H4 (cell line): ENCODE data around the gene PILRA. TPM values are rescaled to one million over a fixed set of nuclear protein-coding genes. Genes with fewer than 3 reads are reported as not detected.
"Not testable (repeated sequence)": the region's sequence is repeated elsewhere in the genome, so short reads cannot be mapped to it uniquely, and the experiment has no call there.

Source experiments
- DNase-seq: peaks from one replicate; pipeline ENCODE4 v3.0.0-alpha.2; 2015; ENCODE audit warnings: low spot score
- total RNA-seq: library from RNA; depleted of rRNA; stranded (reverse); fragments of >200 nt; shearing (Covaris generic); gene quantifications from 2 replicates; pipeline ENCODE4 v1.2.3, GENCODE V29; 2014

The PILRA gene
- total RNA-seq, 1 experiment from 2014 or later: 0.54 TPM

DNA sequence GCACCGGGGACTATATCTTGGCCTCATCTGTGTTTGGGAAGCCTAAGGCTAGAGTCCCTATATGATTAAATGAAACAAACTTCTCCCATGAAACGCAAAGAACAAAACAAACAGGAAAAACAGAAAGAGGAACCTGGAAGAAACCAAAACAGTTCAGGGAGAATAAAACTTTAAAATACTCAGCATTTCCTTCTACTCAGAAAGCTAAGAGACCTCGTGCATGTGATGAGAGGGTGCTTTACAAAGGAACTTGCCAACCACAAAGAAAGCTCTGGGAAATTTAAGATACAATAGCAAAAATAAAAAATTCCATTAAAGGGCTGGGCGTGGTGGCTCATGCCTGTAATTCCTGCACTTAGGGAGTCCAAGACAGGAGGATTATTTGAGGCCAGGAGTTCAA lies 6.9 kb downstream of the PILRA start:
- no peak for DNase-seq

DNA sequence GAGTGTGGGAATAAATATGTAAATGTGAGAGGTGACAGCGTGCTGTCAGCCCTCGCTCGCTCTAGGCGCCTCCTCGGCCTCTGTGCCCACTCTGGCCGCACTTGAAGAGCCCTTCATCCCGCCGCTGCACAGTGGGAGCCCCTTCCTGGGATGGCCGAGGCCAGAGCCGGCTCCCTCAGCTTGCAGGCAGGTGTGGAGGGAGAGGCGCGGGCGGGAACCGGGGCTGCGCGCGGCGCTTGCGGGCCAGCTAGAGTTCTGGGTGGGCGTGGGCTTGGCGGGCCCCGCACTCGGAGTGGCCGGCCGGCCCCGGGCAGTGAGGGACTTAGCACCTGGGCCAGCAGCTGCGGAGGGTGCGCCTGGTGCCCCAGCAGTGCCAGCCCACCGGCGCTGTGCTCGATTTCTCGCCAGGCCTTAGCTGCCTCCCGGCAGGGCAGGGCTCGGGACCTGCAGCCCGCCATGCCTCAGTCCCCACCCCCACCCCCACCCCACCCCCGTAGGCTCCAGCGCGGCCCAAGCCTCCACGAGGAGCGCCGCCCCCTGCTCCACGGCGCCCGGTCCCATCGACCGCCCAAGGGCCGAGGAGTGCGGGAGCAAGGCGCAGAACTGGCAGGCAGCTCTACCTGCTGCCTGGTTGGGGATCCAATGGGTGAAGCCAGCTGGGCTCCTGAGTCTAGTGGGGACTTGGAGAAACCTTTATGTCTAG lies 8.4 kb downstream of the PILRA start:
- DNase-seq: not testable (repeated sequence)

DNA sequence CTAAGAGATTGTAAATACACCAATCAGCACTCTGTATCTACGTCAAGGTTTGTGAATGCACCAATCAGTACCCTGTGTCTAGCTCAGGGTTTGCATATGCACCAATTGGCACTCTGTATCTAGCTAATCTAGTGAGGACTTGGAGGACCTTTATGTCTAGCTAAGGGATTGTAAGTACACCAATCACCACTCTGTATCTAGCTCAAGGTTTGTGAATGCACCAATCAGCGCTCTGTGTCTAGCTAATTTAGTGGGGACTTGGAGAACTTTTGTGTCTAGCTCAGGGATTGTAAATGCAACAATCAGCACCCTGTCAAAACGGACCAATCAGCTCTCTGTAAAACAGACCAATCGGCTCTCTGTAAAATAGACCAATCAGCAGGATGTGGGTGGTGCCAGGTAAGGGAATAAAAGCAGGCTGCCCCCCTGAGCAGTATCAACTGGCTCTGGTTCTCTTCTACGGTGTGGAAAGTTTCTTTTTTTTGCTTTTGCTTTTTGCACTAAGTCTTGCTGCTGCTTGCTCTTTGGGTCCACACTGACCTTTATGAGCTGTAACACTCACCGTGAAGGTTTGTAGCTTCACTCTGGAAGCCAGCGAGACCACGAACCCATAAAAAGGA lies 9.1 kb downstream of the PILRA start:
- DNase-seq: not testable (repeated sequence)

DNA sequence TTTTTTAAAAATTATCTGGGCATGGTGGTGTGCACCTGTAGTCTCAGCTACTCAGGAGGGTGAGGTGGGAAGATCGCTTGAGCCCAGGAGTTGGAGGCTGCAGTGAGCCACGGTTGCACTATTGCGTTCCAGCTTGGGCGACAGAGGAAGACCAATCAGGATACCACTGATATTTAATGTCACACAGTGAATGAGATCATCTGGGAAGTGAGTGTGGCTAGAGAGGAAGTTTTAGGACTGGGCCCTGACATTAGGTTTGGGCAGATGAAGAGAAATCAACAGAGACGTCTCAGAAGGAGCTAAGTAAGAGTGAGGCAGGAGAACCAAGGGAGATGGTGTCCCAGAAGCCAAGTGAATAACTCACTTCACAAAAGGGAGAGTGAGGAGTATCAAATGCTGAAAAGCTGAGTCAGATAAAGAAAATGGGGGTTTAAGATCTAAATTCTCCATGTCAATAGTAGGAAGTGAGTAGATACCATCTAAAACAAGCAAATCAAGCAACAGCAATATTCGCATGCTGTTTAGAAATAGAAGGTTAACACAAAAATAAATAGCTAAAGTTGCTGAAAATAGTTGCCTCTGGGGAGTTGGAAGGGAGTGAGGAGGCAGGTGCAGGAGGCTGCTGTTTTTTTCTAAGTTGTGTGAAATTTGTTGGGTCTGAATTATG lies 11.5 kb downstream of the PILRA start:
- no peak for DNase-seq

DNA sequence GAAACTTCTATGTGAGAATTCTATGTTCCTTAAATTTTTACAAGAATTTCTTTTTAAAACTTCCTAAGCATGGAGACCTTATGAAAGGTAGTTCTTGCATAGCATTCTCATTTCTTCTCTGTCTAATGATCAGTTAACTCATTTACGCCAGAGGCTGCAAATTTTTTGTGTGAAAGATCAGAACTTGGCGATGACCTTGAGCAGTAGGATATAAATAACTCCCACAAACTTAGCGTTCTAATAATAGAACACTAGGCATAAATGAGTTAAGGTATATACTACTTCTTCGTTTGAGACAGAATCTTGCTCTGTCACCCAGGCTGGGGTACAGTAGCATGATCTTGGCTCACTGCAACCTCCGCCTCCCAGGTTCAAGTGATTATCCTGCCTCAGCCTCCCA lies 13.7 kb downstream of the PILRA start:
- no peak for DNase-seq

DNA sequence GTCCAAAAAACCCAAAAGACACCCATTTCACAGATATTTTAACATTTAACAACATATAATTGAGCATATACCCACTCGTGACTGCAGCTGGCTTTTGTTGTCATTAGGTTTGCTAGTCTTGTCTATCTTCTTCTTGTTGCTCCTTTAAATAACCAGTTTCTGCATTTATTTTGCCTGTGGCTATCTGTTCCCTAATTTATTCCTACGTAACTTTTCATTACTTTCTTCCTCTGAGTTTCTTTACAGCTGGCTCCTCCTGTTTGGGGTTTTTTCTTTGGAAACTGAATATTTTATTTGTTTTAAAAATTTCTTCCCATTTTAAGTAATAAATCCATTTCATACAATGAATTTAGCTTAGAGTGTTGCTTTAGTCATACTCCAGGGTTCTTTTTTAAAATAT lies 14.4 kb downstream of the PILRA start:
- DNase-seq: no peak

DNA sequence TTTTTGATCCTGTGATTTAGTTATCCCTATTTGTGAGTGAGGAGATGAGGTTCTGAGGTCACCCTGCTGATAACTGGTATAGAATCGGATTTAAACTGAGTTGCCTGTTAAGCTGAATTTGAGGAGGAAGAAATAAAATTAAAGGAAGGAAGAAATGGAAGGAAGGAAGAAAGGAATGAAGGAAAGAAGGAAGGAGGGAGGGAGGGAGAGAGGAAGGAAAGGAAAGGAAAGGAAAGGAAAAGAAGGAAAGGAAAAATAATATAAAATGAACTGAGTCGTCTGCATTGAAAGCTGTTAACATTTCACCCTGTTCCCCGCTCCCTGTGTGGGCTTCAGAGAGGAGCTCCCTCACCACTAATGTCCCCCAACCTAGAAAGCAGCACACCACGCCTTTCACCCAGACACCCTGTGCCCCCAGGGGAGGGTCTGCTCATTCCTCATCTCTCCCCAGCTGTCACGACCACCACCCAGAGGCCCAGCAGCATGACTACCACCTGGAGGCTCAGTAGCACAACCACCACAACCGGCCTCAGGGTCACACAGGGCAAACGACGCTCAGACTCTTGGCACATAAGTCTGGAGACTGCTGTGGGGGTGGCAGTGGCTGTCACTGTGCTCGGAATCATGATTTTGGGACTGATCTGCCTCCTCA lies 16.3 kb downstream of the PILRA start:
- no peak for DNase-seq

DNA sequence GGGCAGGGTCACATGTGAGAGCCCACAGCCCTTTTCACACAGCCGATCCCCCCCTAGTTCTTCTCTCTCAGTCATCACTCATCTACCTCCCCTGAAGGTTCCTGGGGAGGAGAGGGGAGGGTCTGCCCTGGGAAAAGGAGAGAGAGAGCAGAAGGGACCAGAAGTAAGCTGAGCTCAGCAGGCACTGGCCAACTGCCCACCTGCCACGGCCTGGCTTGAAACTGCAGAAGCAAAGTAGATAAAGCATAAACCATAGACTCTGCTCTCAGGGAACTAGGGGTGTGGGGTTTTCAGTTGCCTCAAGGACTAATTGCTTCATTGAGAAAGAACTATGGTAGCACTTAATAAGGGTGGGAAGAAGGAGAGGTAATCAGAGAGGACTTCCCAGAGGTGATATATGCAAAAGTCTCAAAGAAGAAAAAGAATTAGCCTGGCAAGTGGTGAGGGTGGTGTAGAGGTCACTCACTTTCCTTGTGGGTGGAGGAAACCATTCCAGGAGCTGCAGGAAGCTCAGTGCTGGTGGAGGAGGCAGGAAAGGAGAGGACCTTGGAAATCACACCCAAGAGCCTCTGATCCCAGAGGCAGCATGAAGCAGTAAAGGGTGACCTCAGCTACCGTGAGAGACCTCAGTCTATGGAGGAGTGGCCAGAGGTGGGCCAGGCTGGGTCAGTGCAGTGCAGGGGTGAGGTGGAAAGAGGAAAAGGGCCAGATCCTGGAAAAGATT lies 17.2 kb downstream of the PILRA start:
- no peak for DNase-seq

DNA sequence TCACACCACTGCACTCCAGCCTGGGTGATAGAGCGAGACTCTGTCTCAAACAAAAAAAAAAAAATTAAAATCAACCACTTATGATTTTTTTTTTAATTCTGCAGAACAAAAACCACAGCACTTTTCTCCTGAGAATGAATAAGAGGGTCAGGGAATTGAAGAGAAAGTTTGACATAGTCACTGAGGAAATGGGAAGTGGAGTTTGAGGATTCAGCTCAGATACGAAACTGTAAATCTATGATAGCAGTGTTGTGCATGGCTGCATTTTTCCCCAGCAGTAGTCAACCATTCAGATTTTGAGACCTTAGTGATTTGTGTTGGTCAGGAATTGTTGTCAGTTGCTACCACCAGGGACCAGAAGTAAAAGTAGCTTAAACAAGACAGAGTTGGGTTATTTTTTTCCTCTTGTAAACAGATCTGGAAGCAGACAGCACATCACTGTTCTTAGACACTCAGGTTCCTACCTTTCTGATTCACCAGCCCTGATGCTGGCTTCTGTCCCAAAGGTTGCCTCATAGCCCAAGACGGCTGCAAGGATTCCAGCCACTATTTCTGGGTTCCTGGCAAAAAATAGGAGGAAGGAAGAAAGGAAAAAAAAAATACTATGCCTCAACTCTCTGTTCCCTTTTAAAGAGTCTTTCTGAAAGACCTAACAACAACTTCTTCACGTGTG lies 20.1 kb downstream of the PILRA start:
- DNase-seq: no peak

DNA sequence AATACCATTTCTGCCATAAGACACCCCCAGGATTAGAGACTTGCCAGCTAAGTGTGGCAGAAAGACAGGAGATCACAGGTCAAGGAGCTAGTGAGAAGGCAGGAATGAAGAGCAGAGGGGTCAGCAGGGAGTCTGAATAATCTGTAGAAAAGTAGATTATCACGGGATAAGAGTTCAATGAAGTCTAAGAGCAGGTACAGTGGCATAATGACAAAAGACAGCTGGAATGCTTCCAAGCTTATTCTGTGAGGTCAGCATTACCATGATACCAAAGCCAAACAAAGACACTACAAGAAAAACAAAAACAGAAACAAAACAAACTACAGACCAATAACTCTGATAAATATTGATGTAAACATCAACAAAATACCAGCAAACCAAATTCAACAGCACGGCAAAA lies 20.8 kb downstream of the PILRA start:
- DNase-seq: no peak

DNA sequence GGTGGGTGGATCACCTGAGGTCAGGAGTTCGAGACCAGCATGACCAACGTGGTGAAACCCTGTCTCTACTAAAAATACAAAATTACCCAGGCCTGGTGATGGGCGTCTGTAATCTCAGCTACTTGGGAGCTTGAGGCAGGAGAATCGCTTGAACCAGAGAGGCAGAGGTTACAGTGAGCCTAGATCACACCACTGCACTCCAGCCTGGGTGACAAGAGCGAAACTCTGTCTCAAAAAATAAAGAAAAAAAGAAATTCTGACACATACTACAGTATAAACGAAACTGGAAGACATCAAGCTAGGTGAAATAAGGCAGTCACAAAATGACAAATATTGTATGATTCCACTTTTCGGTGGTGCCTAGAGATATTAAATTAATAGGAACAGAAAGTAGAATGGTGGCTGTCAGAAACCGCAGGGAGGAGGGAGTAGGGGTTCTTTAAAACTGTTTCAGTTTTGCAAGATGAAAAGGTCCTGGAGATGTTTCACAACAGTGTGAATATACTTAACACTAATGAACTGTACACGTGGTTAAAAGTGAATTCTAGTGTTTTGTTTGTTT lies 23.2 kb downstream of the PILRA start:
- no peak for DNase-seq

DNA sequence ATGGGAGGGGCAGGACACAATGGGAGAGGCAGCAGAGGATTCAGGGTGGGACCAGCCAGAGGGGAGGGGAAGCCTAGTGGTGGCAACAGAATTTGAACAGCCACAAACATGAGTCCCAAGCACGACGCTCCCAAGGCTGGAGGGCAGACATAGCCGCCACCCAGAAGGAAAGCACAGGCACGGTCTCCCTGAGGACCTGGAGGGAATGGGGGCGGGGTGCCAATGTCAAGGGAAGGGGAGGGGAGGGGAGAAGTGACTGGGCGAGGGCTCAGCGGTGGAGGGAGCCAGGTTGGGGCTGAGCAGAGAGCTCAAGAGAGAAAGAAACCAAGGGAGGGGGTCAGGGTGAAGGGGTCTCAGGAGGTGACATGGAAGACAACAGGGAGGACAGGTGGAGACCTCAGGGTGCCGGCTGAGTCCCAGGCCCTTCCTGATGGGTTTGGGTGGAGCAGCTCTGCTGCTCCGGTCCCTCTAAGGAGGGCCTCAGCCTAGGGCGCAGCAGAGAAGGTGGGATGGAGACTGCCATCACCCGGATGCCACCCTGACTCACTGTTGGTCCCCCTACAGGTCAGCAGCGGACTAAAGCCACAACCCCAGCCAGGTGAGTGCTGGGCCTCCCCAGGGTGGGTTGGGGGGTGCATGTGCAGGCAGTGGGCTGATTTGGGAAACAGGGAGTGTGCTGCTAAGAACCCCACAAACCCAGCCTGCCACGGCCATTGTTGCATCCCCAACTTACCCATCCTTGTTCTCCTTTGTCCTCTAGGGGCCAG lies 24.2 kb downstream of the PILRA start:
- DNase-seq: no peak

DNA sequence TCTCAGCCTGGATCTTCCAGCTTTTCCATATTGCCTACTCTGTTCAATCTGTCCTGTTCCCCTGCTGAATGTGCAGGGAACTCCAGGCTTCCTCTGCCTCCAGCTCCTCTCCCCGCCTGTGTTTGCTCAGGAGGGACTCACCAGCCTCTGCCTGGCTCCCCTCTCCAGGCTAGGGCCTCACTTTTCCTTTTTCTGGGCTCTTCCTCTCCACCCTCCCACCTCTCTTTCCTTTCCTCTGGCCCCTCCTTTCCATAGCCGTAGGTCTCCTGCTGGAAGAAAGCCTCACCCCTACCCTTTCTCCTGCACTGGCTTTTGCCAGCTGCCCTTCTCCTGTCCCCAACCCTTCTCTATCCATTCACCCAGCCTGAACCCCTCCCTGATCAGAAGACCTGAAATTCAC lies 25.0 kb downstream of the PILRA start:
- DNase-seq: no peak

DNA sequence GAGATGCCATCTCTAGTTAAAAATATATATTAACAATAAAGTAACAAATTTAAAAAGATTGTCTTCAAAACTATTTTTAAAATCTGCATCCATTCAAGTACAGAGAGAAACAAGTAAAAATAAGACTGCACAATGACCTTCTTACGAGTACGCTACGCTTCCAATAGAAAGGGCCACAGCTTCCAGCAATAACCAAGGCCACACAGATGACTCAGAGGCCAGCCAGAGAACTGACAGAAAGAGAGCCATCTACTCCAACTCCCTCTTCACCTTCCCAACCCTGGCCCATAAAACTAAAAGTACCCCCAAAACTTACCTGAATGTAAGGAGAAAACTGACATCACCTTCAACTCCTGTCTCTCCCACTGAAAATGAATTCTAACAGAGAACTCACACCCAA lies 26.8 kb downstream of the PILRA start:
- no peak for DNase-seq

DNA sequence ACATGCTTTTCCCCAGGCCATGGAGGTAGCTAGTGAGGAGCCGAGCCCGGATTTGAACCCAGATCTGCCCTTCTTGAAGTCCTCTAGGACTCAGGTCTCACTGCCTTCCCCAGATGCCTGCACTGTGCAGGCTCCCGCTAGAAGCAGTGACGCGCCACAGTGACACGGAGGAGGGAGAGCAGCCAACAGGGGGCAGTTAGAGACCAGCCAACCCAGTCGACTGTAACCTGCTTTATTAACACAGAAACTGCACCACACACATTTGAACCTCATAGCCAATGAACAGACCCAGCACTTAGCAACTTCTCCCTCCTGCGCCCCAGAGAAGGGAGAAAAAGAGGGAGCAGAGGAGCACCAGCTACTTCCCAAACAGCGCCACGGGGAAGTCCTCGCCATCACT lies 27.4 kb downstream of the PILRA start:
- no peak for DNase-seq

DNA sequence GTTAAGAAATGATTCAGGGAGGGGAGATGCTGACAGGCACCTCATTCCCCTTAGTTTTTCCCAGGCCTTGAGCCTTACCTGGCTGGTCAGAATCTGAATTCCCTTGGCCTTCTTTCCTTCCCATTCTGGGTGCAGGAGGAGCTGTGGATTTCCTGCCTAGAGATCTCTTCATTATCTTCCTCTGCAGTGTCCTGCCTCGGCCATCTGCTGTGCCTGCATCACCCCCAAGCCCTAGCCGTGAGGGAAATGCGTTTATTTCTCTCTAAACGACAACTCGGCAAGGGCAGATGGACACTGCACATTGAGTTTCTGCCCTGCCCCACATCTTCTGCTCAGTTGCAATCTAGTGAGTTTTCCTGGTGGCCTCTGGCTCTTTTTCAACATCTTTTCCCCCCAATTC lies 28.5 kb downstream of the PILRA start:
- DNase-seq: no peak

DNA sequence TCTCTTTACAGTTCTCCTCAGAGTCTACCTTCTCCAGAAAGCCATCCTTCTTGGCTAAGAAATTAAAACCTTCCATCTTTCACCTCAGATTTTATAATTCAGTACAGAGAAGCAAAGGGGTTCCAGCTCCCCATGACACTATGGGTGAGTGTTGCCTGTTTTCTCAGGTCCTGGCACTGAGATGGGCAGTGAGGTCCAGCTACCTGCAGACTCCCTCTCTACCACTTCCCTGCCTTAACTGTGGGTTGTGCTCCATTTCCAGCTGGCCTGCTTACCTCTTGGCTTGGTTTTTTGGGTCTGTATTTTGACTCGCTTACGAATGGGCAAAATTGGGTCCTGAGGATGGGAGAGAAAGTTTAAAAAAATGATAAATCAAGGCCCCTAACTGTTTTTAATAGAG lies 29.0 kb downstream of the PILRA start:
- DNase-seq: no peak

DNA sequence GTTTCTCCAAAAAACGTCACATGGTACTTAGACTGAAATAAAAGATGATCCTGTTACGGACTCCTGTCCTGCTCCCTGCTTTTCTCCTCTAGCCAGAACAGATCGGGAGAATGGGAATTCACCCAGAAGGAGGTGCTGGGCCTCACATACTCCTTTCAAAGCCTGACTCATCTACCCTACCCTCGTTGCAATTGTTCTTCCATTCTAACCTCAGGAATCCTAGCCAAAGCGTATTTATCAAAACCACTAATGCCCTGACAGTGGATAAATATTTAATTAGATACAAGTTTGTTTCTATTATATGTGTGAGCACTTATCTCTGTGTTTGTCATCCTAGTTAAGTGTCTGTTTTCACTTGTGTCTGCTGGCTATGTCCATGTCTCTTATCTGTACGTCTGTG lies 33.5 kb downstream of the PILRA start:
- peak; percentile 52 for DNase-seq

DNA sequence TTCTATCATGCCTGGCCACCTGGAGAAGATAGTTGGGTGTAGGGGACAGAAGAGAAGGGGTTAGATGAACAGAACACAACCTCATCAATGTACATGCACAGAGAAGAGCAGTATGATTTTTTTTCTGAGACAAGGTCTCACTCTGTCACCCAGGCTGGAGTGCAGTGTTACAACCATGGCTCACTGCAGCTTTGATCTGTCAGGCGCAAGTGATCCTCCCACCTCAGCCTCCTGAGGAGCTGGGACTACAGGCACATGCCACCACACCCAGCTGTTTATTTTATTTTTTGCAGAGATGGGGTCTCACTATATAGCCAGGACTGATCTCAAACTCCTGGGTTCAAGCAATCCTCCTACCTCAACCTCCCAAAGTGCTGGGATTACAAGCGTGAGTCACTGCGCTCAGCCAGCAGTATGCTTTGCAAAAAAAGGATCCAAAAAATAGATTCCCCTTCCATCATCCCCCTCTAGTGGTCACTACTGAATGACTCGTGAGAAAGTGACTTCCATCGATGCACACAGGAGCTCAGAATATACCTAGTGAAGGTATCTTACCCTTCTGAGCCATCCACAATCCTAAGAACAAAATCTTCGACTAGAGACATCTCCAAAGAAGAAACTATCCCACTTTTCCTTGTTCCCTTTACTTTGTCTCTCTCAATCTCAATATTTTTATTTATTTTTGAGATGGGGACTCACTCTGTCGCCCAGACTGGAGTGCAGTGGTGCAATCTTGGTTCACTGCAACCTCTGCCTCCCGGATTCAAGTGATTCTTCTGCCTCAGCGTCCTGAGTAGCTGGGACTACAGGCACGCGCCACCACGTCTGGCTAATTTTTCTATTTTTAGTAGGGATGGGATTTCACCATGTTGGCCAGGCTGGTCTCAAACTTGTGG lies 34.2 kb downstream of the PILRA start:
- peak; percentile 77 for DNase-seq
